Inferior parietal cortex (tissue), 1 donor: ENCODE data around the gene NR2F1-AS1.

ENCODE experiments used
- DNase-seq: peaks from one replicate; pipeline ENCODE4 v3.0.0-alpha.2; 2016; ENCODE audit errors: extremely low spot score

Gene NR2F1-AS1

GRCh38 chr5:93385655-93386054, 195.4 kb downstream of the NR2F1-AS1 start:
- no peak for DNase-seq

- no peak for DNase-seq
Observed at GRCh38 chr5:93384995-93385394, 196.0 kb downstream of the NR2F1-AS1 start.

GRCh38 chr5:93384026-93384425, 197.0 kb downstream of the NR2F1-AS1 start:
- DNase-seq, result no peak

GRCh38 chr5:93382188-93382825, 198.7 kb downstream of the NR2F1-AS1 start:
- no peak for DNase-seq

- no peak for DNase-seq
Observed at GRCh38 chr5:93381057-93381456, 200.0 kb downstream of the NR2F1-AS1 start.

- no peak for DNase-seq
Observed at GRCh38 chr5:93378073-93378472, 202.9 kb downstream of the NR2F1-AS1 start.

- DNase-seq, result no peak
Observed at GRCh38 chr5:93371893-93372292, 209.1 kb downstream of the NR2F1-AS1 start.

GRCh38 chr5:93364378-93364777, 216.6 kb downstream of the NR2F1-AS1 start:
- no peak for DNase-seq

GRCh38 chr5:93360436-93361088, 220.5 kb downstream of the NR2F1-AS1 start:
- DNase-seq, result no peak

GRCh38 chr5:93359960-93360305, 221.1 kb downstream of the NR2F1-AS1 start:
- no peak for DNase-seq
